Sigmoid colon (tissue), 7 donors: ENCODE measurements around the gene CLMN. TPM values are rescaled to one million over a fixed set of nuclear protein-coding genes. Genes with fewer than 3 reads are reported as not detected.
A peak's percentile ranks its signal among the peaks of the same experiment; 100 is the strongest.

Experiments used
- DNase-seq: peaks from one replicate; pipeline ENCODE4 v3.0.0-alpha.2; 2019
- H3K27ac ChIP-seq, 4 donors: fragments of 200-600 bp; sonication (generic); one replicate each; pipeline ENCODE4 v1.5.1; 2016 to 2019; ENCODE audit warnings: mild to moderate bottlenecking in 1 of 4
- H3K27me3 ChIP-seq, 3 donors: fragments of 200-600 bp; sonication (generic); one replicate each; pipeline ENCODE4 v1.5.1; 2019; ENCODE audit warnings: mild to moderate bottlenecking in 1 of 3
- H3K36me3 ChIP-seq, 4 donors: fragments of 200-600 bp; sonication (generic); one replicate each; pipeline ENCODE4 v1.5.1; 2016 to 2019
- H3K4me1 ChIP-seq, 4 donors: fragments of 200-600 bp; sonication (generic); one replicate each; pipeline ENCODE4 v1.5.1; 2017 to 2019
- H3K4me3 ChIP-seq, 4 donors: fragments of 200-600 bp; sonication (generic); one replicate each; pipeline ENCODE4 v1.5.1; 2017 to 2019; ENCODE audit warnings: mild to moderate bottlenecking in 2 of 4, moderate library complexity in 1 of 4
- H3K9me3 ChIP-seq, 4 donors: fragments of 200-600 bp in 3 of 4; sonication (generic) in 3 of 4; one replicate each; pipeline versions ENCODE4 v1.5.1 to v1.6.1; 2013 to 2019
- EP300 ChIP-seq, 4 donors: sonication (generic); formaldehyde crosslinking; IDR thresholded peaks; one replicate each; pipeline ENCODE4 v1.6.1; 2017; ENCODE audit warnings: antibody characterized with exemption in 4 of 4
- POLR2A ChIP-seq, 2 donors: fragments of 450-650 bp; IDR thresholded peaks; one replicate each; pipeline ENCODE4 v1.6.1; 2016; ENCODE audit warnings: antibody characterized with exemption in 2 of 2, mild to moderate bottlenecking in 2 of 2, moderate library complexity in 2 of 2
- POLR2AphosphoS5 ChIP-seq, 4 donors: sonication (generic); formaldehyde crosslinking; IDR thresholded peaks; one replicate each; pipeline ENCODE4 v1.6.1; 2017; ENCODE audit warnings: antibody characterized with exemption in 4 of 4
- WGBS, 2 donors: extraction: QIAGEN DNeasy Blood & Tissue Kit; methylation state at CpG; one replicate each; pipeline ENCODE4 v1.1.7; 2013; 5-methylcytosine and 5-hydroxymethylcytosine counted together
- intact Hi-C: fragments of 100-400 bp; cut with DNase I; formaldehyde crosslinking; loops from one replicate; pipeline ENCODE4 v1.15.1; 2023
- polyA plus RNA-seq, 3 donors: library from polyadenylated mRNA; stranded (reverse); fragments of 200-250 nt; gene quantifications; one replicate each; pipeline ENCODE4 v1.2.3, GENCODE V29; 2013
- total RNA-seq, 4 donors: library from RNA; depleted of rRNA; stranded (reverse); fragments of >200 nt; gene quantifications; one replicate each; pipeline ENCODE4 v1.1.0, GENCODE V29; 2016
- TF ChIP-seq, protein P1 (sequence below), 4 experiments: fragments of 450-650 bp in 3 of 4; fragments of 200-600 bp in 1 of 4; IDR thresholded peaks; one replicate each; pipeline ENCODE4 v1.5.1; 2016 to 2019; ENCODE audit warnings: antibody characterized with exemption in 4 of 4, mild to moderate bottlenecking in 3 of 4, moderate library complexity in 2 of 4
- donor health status: healthy with polysubstance abuse.
- donor health status: Bipolar disorder and iron deficiency.
- donor health status: healthy.

Gene CLMN
- total and polyA plus RNA-seq, 7 donors: 3.5 to 40.2 (median 9.1) TPM

GRCh38 chr14:95363468-95363954, 43.8 kb upstream of the CLMN start:
- DNase-seq: no peak
- intact Hi-C loops: no loop called here
- H3K36me3 ChIP-seq: no peaks in the 10 kb centered on the region
- no peak overlapping the region for H3K4me3 ChIP-seq
- no peak for TF ChIP-seq POLR2AphosphoS5 (IDR thresholded peaks at IDR 0.05)
- TF ChIP-seq, protein P1, sequence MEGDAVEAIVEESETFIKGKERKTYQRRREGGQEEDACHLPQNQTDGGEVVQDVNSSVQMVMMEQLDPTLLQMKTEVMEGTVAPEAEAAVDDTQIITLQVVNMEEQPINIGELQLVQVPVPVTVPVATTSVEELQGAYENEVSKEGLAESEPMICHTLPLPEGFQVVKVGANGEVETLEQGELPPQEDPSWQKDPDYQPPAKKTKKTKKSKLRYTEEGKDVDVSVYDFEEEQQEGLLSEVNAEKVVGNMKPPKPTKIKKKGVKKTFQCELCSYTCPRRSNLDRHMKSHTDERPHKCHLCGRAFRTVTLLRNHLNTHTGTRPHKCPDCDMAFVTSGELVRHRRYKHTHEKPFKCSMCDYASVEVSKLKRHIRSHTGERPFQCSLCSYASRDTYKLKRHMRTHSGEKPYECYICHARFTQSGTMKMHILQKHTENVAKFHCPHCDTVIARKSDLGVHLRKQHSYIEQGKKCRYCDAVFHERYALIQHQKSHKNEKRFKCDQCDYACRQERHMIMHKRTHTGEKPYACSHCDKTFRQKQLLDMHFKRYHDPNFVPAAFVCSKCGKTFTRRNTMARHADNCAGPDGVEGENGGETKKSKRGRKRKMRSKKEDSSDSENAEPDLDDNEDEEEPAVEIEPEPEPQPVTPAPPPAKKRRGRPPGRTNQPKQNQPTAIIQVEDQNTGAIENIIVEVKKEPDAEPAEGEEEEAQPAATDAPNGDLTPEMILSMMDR (IDR thresholded peaks at IDR 0.05): no peak
- no peak for TF ChIP-seq EP300 (IDR thresholded peaks at IDR 0.05)
- TF ChIP-seq POLR2A (IDR thresholded peaks at IDR 0.05): no peak
- peaks cover 0 to 32% (median 0%) of the 10 kb centered on the region in 3 donors for H3K27me3 ChIP-seq
- 75 to 84% methylated on average over 11 of the region's 11 CpGs for WGBS, 2 donors
- no peaks in the 10 kb centered on the region for H3K4me1 ChIP-seq
- H3K9me3 ChIP-seq: no peaks in the 10 kb centered on the region
- H3K27ac ChIP-seq: no peak overlapping the region

GRCh38 chr14:95362138-95362494, 42.4 kb upstream of the CLMN start:
- Histone ChIP-seq H3K4me1 (no peaks in the 10 kb centered on the region), H3K27ac (no peak overlapping the region), H3K4me3 (no peak overlapping the region), H3K9me3 (no peaks in the 10 kb centered on the region), H3K36me3 (no peaks in the 10 kb centered on the region), H3K27me3 (peaks cover 0 to 32% (median 0%) of the 10 kb centered on the region in 3 donors)
- no peak for DNase-seq
- TF ChIP-seq EP300 (IDR thresholded peaks at IDR 0.05) (no peak), POLR2AphosphoS5 (IDR thresholded peaks at IDR 0.05) (no peak), POLR2A (IDR thresholded peaks at IDR 0.05) (no peak)
- TF ChIP-seq, protein P1 (IDR thresholded peaks at IDR 0.05): no peak
- WGBS, 2 donors: 70 to 81% methylated on average over 9 of the region's 9 CpGs
- intact Hi-C loops: no loop called here

DNA sequence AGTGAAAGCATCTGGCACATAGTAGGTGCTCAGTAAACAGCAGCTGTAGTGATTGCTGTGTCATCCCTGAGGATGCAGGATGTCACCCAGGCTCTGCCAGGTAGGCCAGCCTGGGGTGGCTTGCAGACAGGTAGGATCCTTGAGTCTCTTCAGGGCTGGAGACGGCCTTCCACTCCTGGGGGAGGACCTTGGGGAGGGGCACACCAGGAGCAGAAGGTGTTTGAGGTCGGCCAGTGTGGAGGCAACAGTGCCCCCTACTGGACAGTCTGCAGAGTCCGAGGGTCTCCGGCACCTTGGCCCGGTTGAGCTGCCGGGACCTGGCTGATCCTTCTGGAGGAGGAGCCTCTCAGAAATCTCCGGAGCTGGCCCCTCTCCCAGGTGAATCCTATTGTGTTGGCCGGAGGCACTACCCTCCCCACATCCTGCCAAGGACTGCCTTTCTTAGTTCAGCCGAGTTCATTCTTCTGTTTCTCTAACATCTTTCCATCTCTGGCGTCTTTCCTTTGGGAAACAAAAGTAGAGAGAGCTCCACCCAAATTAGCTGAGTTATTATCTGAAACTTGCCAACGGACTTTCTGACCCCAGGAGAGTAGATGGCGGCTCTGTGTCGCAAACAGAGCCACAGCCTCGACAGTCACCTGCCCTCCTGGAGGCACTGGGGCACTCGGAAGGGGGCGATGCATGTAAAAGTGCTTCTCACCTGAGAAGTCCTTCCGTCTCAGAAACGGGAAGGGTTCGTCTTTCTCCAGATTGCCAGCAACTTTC, 41.8 kb upstream of the CLMN start:
- intact Hi-C loops: no loop called here
- Histone ChIP-seq H3K36me3 (no peaks in the 10 kb centered on the region), H3K27me3 (peaks cover 0 to 32% (median 0%) of the 10 kb centered on the region in 3 donors), H3K4me3 (no peak overlapping the region), H3K9me3 (no peaks in the 10 kb centered on the region), H3K4me1 (no peaks in the 10 kb centered on the region), H3K27ac (no peak overlapping the region)
- no peak for DNase-seq
- TF ChIP-seq, protein P1 (IDR thresholded peaks at IDR 0.05): peak in 2 of 4 experiments; percentile 29 to 34
- no peak for TF ChIP-seq POLR2AphosphoS5 (IDR thresholded peaks at IDR 0.05)
- WGBS, 2 donors: 17 to 29% methylated on average over 19 of the region's 19 CpGs

- 89 to 90% methylated on average over 9 of the region's 9 CpGs for WGBS, 2 donors
- Histone ChIP-seq H3K36me3 (no peaks in the 10 kb centered on the region), H3K27me3 (peaks cover 0 to 32% (median 0%) of the 10 kb centered on the region in 3 donors), H3K27ac (no peak overlapping the region), H3K4me3 (no peak overlapping the region), H3K9me3 (no peaks in the 10 kb centered on the region), H3K4me1 (no peaks in the 10 kb centered on the region)
- no peak for DNase-seq
- no peak for TF ChIP-seq EP300 (IDR thresholded peaks at IDR 0.05)
- TF ChIP-seq, protein P1 (IDR thresholded peaks at IDR 0.05): no peak
- intact Hi-C loops: no loop called here
These were observed 41.1 kb upstream of the CLMN start for GRCh38 chr14:95360828-95361227.
